Activated B cell treated with CpG ODN at 0.5 μM for 24 hours (primary cell): Measurements from ENCODE around the gene GNAO1. TPM values are rescaled to one million over a fixed set of nuclear protein-coding genes. Genes with fewer than 3 reads are reported as not detected.

Experiments used
- ATAC-seq: fragments of 200-7000 bp; cut with Tn5 transposase; one replicate; pipeline ENCODE4 v1.10.0; 2021; ENCODE audit warnings: low read depth, mild to moderate bottlenecking, moderate library complexity
- CTCF ChIA-PET: fragments of 350-600 bp; sonication (Branson Sonifier 250); formaldehyde crosslinking; loops from one replicate; lab custom pipeline; 2021; ENCODE audit warnings: antibody characterized with exemption; lab: Charles Lee
- POLR2A ChIA-PET: fragments of 350-600 bp; sonication (Branson Sonifier 250); formaldehyde crosslinking; loops from one replicate; lab custom pipeline; 2021; ENCODE audit warnings: antibody characterized with exemption; lab: Charles Lee
- DNase-seq: peaks from one replicate; pipeline ENCODE4 v3.0.0; 2022
- H3K27ac Mint-ChIP-seq: one replicate; pipeline ENCODE4 v1.8.0; 2020; ENCODE audit warnings: mixed read lengths
- H3K27me3 Mint-ChIP-seq: one replicate; pipeline ENCODE4 v1.8.0; 2021; ENCODE audit warnings: mixed read lengths
- H3K36me3 Mint-ChIP-seq: one replicate; pipeline ENCODE4 v1.8.0; 2021; ENCODE audit warnings: low read depth, mixed read lengths
- H3K4me1 Mint-ChIP-seq: one replicate; pipeline ENCODE4 v1.8.0; 2021; ENCODE audit warnings: mixed read lengths
- H3K4me3 Mint-ChIP-seq: one replicate; pipeline ENCODE4 v1.8.0; 2020; ENCODE audit warnings: mild to moderate bottlenecking, mixed read lengths
- H3K9me3 Mint-ChIP-seq: one replicate; pipeline ENCODE4 v1.8.0; 2020; ENCODE audit warnings: mixed read lengths
- intact Hi-C: fragments of 100-400 bp; cut with micrococcal nuclease; formaldehyde crosslinking; loops from one replicate; pipeline ENCODE4 v1.15.1; 2024
- total RNA-seq: library from RNA; stranded (reverse); gene quantifications from 2 replicates; pipeline ENCODE4 v1.2.3, GENCODE V29; 2022
- TF ChIP-seq, protein P1 (sequence below): fragments of 200-600 bp; IDR thresholded peaks from one replicate; pipeline ENCODE4 v1.8.0; 2022; ENCODE audit warnings: antibody characterized with exemption, mild to moderate bottlenecking

The GNAO1 gene
- total RNA-seq, 1 donor from 2014 or later: 0.53 TPM

DNA sequence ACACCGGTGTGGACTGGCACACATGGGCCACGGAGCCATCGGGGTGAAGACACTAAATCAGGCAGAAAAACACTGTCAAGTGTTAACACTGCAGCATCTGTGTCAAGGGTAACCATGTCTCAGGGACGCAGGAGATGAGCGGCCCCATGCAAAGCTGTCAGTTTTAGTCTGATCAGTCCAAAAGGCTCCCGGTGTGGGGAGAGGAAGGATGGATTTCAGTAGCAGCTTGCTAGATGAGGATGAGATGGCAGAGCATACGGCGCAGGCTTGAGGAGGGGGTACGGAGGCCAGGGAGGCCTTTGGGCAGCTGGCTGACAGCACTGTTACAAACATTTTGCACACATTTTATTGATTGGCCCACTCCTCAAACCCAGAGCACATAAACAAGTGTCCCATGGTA, 98.1 kb downstream of the GNAO1 start:
- intact Hi-C loops: no loop called here
- ChIA-PET POLR2A (no interaction called here), CTCF (no interaction called here)
- no peaks in the 10 kb centered on the region for H3K4me1 Mint-ChIP-seq
- no peak overlapping the region for H3K4me3 Mint-ChIP-seq
- H3K27ac Mint-ChIP-seq: no peak overlapping the region
- ATAC-seq (no peak), DNase-seq (no peak)
- no peaks in the 10 kb centered on the region for H3K9me3 Mint-ChIP-seq
- TF ChIP-seq, protein P1, sequence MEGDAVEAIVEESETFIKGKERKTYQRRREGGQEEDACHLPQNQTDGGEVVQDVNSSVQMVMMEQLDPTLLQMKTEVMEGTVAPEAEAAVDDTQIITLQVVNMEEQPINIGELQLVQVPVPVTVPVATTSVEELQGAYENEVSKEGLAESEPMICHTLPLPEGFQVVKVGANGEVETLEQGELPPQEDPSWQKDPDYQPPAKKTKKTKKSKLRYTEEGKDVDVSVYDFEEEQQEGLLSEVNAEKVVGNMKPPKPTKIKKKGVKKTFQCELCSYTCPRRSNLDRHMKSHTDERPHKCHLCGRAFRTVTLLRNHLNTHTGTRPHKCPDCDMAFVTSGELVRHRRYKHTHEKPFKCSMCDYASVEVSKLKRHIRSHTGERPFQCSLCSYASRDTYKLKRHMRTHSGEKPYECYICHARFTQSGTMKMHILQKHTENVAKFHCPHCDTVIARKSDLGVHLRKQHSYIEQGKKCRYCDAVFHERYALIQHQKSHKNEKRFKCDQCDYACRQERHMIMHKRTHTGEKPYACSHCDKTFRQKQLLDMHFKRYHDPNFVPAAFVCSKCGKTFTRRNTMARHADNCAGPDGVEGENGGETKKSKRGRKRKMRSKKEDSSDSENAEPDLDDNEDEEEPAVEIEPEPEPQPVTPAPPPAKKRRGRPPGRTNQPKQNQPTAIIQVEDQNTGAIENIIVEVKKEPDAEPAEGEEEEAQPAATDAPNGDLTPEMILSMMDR: no peak
- H3K27me3 Mint-ChIP-seq: no peaks in the 10 kb centered on the region
- no peaks in the 10 kb centered on the region for H3K36me3 Mint-ChIP-seq

DNA sequence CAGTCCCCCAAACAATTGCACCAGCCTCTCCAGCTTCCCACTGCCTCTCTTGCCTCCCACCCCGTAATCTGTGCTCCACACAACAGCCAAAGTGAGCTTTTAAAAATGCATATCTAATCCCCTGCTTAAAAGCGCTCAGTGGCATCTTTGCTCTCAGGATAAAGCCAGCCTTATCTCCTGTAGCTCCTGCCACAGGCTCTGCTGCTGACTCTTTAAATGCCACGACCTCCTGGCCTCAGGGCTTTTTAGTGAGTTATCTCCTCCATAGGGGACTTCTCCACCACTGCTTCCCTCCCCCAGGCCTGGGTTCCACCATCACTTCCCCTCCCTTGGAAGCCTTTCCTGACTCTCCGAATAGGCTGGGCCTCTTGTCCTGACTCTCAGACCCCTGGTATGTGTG, 98.6 kb downstream of the GNAO1 start:
- Mint-ChIP-seq H3K27ac (no peak overlapping the region), H3K9me3 (no peaks in the 10 kb centered on the region), H3K4me3 (no peak overlapping the region), H3K36me3 (no peaks in the 10 kb centered on the region), H3K4me1 (no peaks in the 10 kb centered on the region), H3K27me3 (no peaks in the 10 kb centered on the region)
- intact Hi-C loops: no loop called here
- no peak for DNase-seq
- CTCF ChIA-PET: no interaction called here
- POLR2A ChIA-PET: no interaction called here
- TF ChIP-seq, protein P1: no peak
- ATAC-seq: no peak

DNA sequence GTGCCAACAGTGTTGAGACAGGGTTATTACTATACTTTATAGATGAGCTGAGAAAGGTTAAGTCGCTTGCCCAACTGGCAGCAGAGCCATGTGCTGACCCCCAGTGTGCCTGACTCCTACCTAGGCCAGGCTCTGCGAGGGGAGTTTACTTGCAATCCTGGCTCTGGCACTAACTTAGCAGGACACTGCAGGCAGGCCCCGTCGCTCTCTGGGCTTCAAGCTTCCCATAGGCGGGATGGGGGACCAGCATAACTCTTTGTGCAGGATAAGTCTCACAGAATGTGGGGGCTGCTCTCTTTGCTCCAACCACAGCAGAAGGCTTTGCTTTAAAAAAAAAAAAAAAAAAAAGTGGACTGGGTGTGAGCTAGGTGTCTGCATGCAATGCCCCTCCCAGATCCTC, 102.7 kb downstream of the GNAO1 start:
- DNase-seq (no peak), ATAC-seq (no peak)
- H3K27ac Mint-ChIP-seq: no peak overlapping the region
- peaks cover 6% of the 10 kb centered on the region for H3K4me1 Mint-ChIP-seq
- H3K27me3 Mint-ChIP-seq: peaks cover 9% of the 10 kb centered on the region
- ChIA-PET POLR2A (interaction anchor here (0.6 kb wide), 1 partner anchor 769 kb away, joined by 3 read pairs; no protein-coding TSS in a partner anchor), CTCF (no interaction called here)
- H3K36me3 Mint-ChIP-seq: no peaks in the 10 kb centered on the region
- H3K9me3 Mint-ChIP-seq: no peaks in the 10 kb centered on the region
- TF ChIP-seq, protein P1: no peak
- H3K4me3 Mint-ChIP-seq: no peak overlapping the region
- intact Hi-C loops: no loop called here

DNA sequence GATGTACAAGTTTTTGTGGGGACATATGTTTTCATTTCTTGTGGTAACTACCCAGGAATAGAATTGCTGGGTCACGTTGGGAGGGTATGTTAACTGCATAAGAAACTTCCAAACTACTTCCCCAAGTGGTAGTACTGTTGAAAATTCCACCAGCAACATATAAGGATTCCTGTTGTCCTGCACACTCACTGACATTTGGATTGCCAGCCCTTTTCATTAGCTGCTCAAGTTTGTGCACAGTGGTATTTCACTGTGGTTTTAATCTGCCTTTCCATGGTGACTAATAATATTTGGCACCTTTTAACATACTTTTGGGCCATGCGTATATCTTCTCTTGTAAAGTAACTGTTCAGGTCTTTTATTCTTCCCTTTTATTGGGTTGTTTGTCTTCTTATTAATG, 103.3 kb downstream of the GNAO1 start:
- peaks cover 6% of the 10 kb centered on the region for H3K4me1 Mint-ChIP-seq
- ChIA-PET CTCF (no interaction called here), POLR2A (interaction anchor here (0.6 kb wide), 1 partner anchor 769 kb away, joined by 3 read pairs; no protein-coding TSS in a partner anchor)
- no peaks in the 10 kb centered on the region for H3K36me3 Mint-ChIP-seq
- H3K27me3 Mint-ChIP-seq: peaks cover 9% of the 10 kb centered on the region
- TF ChIP-seq, protein P1: no peak
- intact Hi-C loops: no loop called here
- no peaks in the 10 kb centered on the region for H3K9me3 Mint-ChIP-seq
- H3K4me3 Mint-ChIP-seq: no peak overlapping the region
- no peak overlapping the region for H3K27ac Mint-ChIP-seq
- ATAC-seq: no peak
- no peak for DNase-seq

DNA sequence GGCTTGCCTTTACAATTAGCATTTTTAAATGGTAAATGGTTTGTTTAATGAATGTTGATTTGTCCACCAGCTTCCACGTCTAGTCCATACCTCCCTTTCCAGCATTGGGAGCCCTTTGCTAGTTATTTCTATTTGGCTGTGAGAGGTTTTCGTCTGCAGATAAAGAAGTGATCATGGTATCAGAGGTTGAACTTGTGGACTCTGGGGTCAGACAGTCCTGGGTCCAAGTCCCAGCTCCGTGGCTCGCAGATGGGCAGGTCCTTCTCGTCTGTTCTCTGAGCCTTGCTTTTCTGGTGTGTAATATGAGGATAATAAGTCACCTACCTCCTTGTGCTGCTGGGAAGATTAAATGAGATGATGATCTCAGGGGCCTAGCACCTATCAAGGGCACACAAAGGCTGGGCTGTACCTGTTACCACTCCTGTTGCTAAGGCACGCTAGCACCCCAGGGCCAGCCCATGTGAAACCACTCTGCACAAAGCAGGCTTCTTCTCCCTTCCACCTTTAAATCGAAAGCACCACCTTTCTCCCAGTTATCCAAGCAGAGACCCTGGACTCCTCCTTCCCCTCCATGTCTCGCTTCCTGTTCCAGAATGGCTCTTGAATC, 103.9 kb downstream of the GNAO1 start:
- Mint-ChIP-seq H3K4me3 (no peak overlapping the region), H3K4me1 (peaks cover 6% of the 10 kb centered on the region), H3K27ac (no peak overlapping the region), H3K27me3 (peaks cover 9% of the 10 kb centered on the region), H3K36me3 (no peaks in the 10 kb centered on the region), H3K9me3 (no peaks in the 10 kb centered on the region)
- intact Hi-C loops: no loop called here
- ChIA-PET POLR2A (no interaction called here), CTCF (no interaction called here)
- ATAC-seq (no peak), DNase-seq (no peak)
- TF ChIP-seq, protein P1: no peak
